HepG2 (cell line): Measurements from ENCODE around the gene SEMA3B. TPM values are rescaled to one million over a fixed set of nuclear protein-coding genes. Genes with fewer than 3 reads are reported as not detected.

ENCODE experiments used
- CCDC6 ChIP-seq: sonication (generic); formaldehyde crosslinking; IDR thresholded peaks from 2 replicates; pipeline ENCODE4 v1.8.1; 2022; ENCODE audit warnings: mild to moderate bottlenecking, missing genetic modification reagents, moderate library complexity
- GLI4 ChIP-seq: sonication (generic); formaldehyde crosslinking; IDR thresholded peaks from 2 replicates; pipeline ENCODE4 v1.5.1; 2020; ENCODE audit warnings: missing genetic modification reagents, mild to moderate bottlenecking, moderate library complexity, borderline replicate concordance
- HNF4G ChIP-seq, 2 experiments: sonication (generic) in 1 of 2; formaldehyde crosslinking in 1 of 2; IDR thresholded peaks; 2 replicates each; pipeline versions ENCODE4 v1.4.0 to v1.6.1; 2011 to 2020; ENCODE audit warnings: borderline replicate concordance in 2 of 2, low read depth in 2 of 2, mild to moderate bottlenecking in 2 of 2, low read length in 1 of 2, missing genetic modification reagents in 1 of 2, moderate library complexity in 1 of 2
- PTBP1 ChIP-seq: fragments of 200-400 bp; formaldehyde crosslinking; IDR thresholded peaks from 2 replicates; pipeline ENCODE4 v1.6.1; 2018; ENCODE audit warnings: low read length, low read depth; ENCODE audit not compliant: poor library complexity, severe bottlenecking
- SATB2 ChIP-seq: sonication (generic); formaldehyde crosslinking; IDR thresholded peaks from 2 replicates; pipeline ENCODE4 v1.5.0; 2020; ENCODE audit warnings: missing genetic modification reagents
- TEAD3 ChIP-seq: optimal IDR thresholded peaks from 2 replicates; pipeline ENCODE3; 2016; ENCODE audit warnings: borderline replicate concordance
- ZBTB40 ChIP-seq, 2 experiments: fragments of 450-650 bp in 1 of 2; sonication (generic) in 1 of 2; formaldehyde crosslinking in 1 of 2; IDR thresholded peaks; 2 replicates each; pipeline versions ENCODE4 v1.6.1 to v1.8.0; 2016 to 2022; ENCODE audit warnings: antibody characterized with exemption in 1 of 2, mild to moderate bottlenecking in 1 of 2, missing genetic modification reagents in 1 of 2
- ZBTB46 ChIP-seq: sonication (generic); formaldehyde crosslinking; IDR thresholded peaks from 2 replicates; pipeline ENCODE4 v1.4.0; 2020; ENCODE audit warnings: mild to moderate bottlenecking, missing genetic modification reagents, borderline replicate concordance
- ZC3H4 ChIP-seq: sonication (generic); formaldehyde crosslinking; IDR thresholded peaks from 2 replicates; pipeline ENCODE4 v1.4.0; 2020; ENCODE audit warnings: missing genetic modification reagents, borderline replicate concordance
- ZFP1 ChIP-seq: IDR thresholded peaks from 2 replicates; pipeline ENCODE4 v1.6.1; 2016
- ZNF335 ChIP-seq: sonication (generic); formaldehyde crosslinking; IDR thresholded peaks from 2 replicates; pipeline ENCODE4 v1.4.0; 2020; ENCODE audit warnings: missing genetic modification reagents
- ZNF496 ChIP-seq: sonication (generic); formaldehyde crosslinking; IDR thresholded peaks from 2 replicates; pipeline ENCODE4 v1.8.1; 2023; ENCODE audit warnings: mild to moderate bottlenecking, moderate library complexity, missing genetic modification reagents; ENCODE audit not compliant: insufficient replicate concordance
- ZNF605 ChIP-seq: sonication (generic); formaldehyde crosslinking; IDR thresholded peaks from 2 replicates; pipeline ENCODE4 v1.8.0; 2022; ENCODE audit warnings: mild to moderate bottlenecking, missing genetic modification reagents
- ZNF616 ChIP-seq: sonication (generic); formaldehyde crosslinking; IDR thresholded peaks from 2 replicates; pipeline ENCODE4 v1.5.0; 2020; ENCODE audit warnings: low read depth, mild to moderate bottlenecking, missing genetic modification reagents
- ZNF713 ChIP-seq: sonication (generic); formaldehyde crosslinking; IDR thresholded peaks from 2 replicates; pipeline ENCODE4 v1.4.0; 2020; ENCODE audit warnings: mild to moderate bottlenecking, missing genetic modification reagents
- ZNF749 ChIP-seq: sonication (generic); formaldehyde crosslinking; IDR thresholded peaks from 2 replicates; pipeline ENCODE4 v1.8.0; 2022; ENCODE audit warnings: mild to moderate bottlenecking, missing genetic modification reagents, moderate library complexity, borderline replicate concordance
- ZNF878 ChIP-seq: sonication (generic); formaldehyde crosslinking; IDR thresholded peaks from 2 replicates; pipeline ENCODE4 v1.8.1; 2023; ENCODE audit warnings: mild to moderate bottlenecking, missing genetic modification reagents, moderate library complexity
- polyA plus RNA-seq, 8 experiments: library from polyadenylated mRNA; depleted of rRNA in 3 of 8; stranded (reverse) in 7 of 8; unstranded in 1 of 8; fragments of >200 nt; fragmentation: Illumina TruSeq in 4 of 8; extraction: Trizol in 4 of 8; gene quantifications; 2 replicates each; pipeline versions ENCODE4 v1.2.1 to v1.2.3, GENCODE V29; 2011 to 2016; ENCODE audit warnings: low read depth in 4 of 8, missing spikeins in 1 of 8, mixed read lengths in 1 of 8; ENCODE audit not compliant: insufficient read depth in 1 of 8
- total RNA-seq, 5 experiments: library from RNA; depleted of rRNA; stranded (reverse); fragments of >200 nt; fragmentation: Illumina TruSeq; extraction: Trizol; gene quantifications; 2 replicates each; pipeline ENCODE4 v1.2.3, GENCODE V29; 2016; ENCODE audit warnings: low read depth in 1 of 5

The SEMA3B gene
- total and polyA plus RNA-seq, 2 of the 13 experiments (the other 11 are each of a cell fraction or from before 2014, with no cell fraction given): 93.2 to 158 TPM

- no peak for TF ChIP-seq ZNF496
- 0 out of 2 replicates have a peak, but pooled peaks have one; percentile 64 for TF ChIP-seq SATB2 (CRISPR knock-in tag)
- peak; percentile 75 for TF ChIP-seq ZNF605 (CRISPR knock-in tag)
- peak; percentile 74 for TF ChIP-seq PTBP1
- peak; percentile 78; the same call in 1 of the 2 replicates for TF ChIP-seq ZNF616 (CRISPR knock-in tag)
- TF ChIP-seq ZNF713 (CRISPR knock-in tag): no peak
- TF ChIP-seq TEAD3 (CRISPR knock-in tag): no peak
- no peak for TF ChIP-seq HNF4G (IDR thresholded peaks at IDR 0.05; ENCODE audit: borderline replicate concordance, low read depth, low read length)
- TF ChIP-seq HNF4G (CRISPR knock-in tag; IDR thresholded peaks at IDR 0.05; ENCODE audit: borderline replicate concordance, low read depth): no peak
- 0 out of 2 replicates have a peak, but pooled peaks have one; percentile 62 for TF ChIP-seq GLI4 (CRISPR knock-in tag)
- peak; percentile 83; the same call in 1 of the 2 replicates for TF ChIP-seq ZNF749 (CRISPR knock-in tag)
- no peak for TF ChIP-seq ZBTB40 (IDR thresholded peaks at IDR 0.05)
- no peak; the same call in none of the 2 replicates for TF ChIP-seq ZBTB40 (CRISPR knock-in tag; IDR thresholded peaks at IDR 0.05)
- 0 out of 2 replicates have a peak, but pooled peaks have one; percentile 18 for TF ChIP-seq ZFP1 (CRISPR knock-in tag)
- peak; percentile 81 for TF ChIP-seq ZNF878
- TF ChIP-seq CCDC6 (CRISPR knock-in tag): peak; percentile 93; the same call in 1 of the 2 replicates
- TF ChIP-seq ZBTB46: no peak
- TF ChIP-seq ZNF335 (CRISPR knock-in tag): peak; percentile 84
- TF ChIP-seq ZC3H4 (CRISPR knock-in tag): no peak; the same call in 1 of the 2 replicates
These were observed 30.1 kb downstream of the SEMA3B start, which contains the start of the genes HYAL3 and NAA80 (continued) for GRCh38 chr3:50298836-50299637.
